GM12873 (cell line): ENCODE results near the gene TMEM217.

Experiments
- CTCF ChIP-seq: IDR thresholded peaks from 2 replicates; pipeline ENCODE4 v1.5.1; 2012; ENCODE audit warnings: low read depth, mild to moderate bottlenecking, moderate library complexity, low read length, control low read depth; ENCODE audit not compliant: insufficient read depth; ENCODE audit errors: missing control alignments

TMEM217 gene

GRCh38 chr6:37262446-37263026 is 4.6 kb upstream of the TMEM217 start:
- no peak for TF ChIP-seq CTCF

GRCh38 chr6:37261198-37261597 is 3.3 kb upstream of the TMEM217 start:
- no peak for TF ChIP-seq CTCF

GRCh38 chr6:37260444-37260843 is 2.5 kb upstream of the TMEM217 start:
- TF ChIP-seq CTCF = no peak

GRCh38 chr6:37260040-37260439 is 2.1 kb upstream of the TMEM217 start:
- TF ChIP-seq CTCF = no peak

GRCh38 chr6:37259191-37259590 is 1.2 kb upstream of the TMEM217 start:
- no peak for TF ChIP-seq CTCF

GRCh38 chr6:37258405-37259105 is 611 bp upstream of the TMEM217 start:
- no peak for TF ChIP-seq CTCF

- no peak for TF ChIP-seq CTCF
Measured at GRCh38 chr6:37257320-37257633, 667 bp downstream of the TMEM217 start.
